GM18499 (cell line): ENCODE data around the gene BCL2L13.

ENCODE experiments used
- ATAC-seq: cut with Tn5 transposase; IDR thresholded peaks from one replicate; pipeline ENCODE4 v1.9.1; 2021; ENCODE audit warnings: moderate number of reproducible peaks; ENCODE audit not compliant: insufficient read depth, unreplicated experiment

Gene BCL2L13

GRCh38 chr22:17724678-17725499 lies 86.3 kb downstream of the BCL2L13 start:
- no peak for ATAC-seq

DNA sequence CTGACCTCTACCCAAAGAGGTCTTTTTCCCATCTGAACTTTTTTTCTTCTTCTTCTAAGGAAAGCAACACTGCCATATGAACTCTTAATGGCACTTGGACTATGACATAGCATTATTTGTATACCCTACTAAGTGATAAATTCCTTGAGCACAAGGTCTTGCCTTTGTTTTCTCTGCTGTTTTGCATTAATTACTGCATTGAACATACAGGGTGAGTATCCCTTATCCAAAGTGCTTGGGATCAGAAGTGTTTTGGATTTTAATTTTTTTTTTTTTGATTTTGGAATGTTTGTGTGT lies 86.9 kb downstream of the BCL2L13 start:
- ATAC-seq, result no peak

GRCh38 chr22:17726006-17726927 lies 87.7 kb downstream of the BCL2L13 start:
- ATAC-seq, result no peak

DNA sequence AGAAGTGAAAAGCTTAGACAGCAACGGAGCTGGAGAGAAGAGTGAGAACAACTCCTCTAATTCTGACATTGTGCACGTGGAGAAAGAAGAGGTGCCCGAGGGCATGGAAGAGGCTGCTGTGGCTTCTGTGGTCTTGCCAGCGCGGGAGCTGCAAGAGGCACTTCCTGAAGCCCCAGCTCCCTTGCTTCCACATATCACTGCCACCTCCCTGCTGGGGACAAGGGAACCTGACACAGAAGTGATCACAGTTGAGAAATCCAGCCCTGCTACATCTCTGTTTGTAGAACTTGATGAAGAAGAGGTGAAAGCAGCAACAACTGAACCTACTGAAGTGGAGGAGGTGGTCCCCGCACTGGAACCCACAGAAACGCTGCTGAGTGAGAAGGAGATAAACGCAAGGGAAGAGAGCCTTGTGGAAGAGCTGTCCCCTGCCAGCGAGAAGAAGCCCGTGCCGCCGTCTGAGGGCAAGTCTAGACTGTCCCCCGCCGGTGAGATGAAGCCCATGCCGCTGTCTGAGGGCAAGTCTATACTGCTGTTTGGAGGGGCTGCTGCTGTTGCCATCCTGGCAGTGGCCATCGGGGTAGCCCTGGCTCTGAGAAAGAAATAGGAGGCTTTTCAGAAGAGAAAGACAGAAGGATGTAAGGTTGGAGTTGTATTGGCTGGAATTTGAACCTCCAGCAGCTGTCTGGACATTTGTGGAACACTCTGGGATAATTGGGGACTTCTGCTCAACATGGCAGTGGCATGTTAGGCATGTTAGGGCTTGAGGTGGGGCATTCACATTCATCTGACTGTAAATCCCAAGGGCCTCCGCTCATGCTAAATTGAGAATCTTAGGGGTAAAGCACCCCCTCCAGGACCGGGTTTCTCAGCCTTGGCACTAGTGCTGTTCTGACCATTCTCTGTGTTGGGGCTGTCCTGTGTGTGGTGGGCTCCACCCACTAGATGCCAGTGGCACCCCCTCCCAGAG lies 88.7 kb downstream of the BCL2L13 start:
- ATAC-seq, result no peak

- no peak for ATAC-seq
These were observed 90.2 kb downstream of the BCL2L13 start for GRCh38 chr22:17728786-17729185.

- ATAC-seq, result no peak
These were observed 91.0 kb downstream of the BCL2L13 start for GRCh38 chr22:17729561-17729960.

- ATAC-seq, result no peak
These were observed 93.8 kb downstream of the BCL2L13 start for GRCh38 chr22:17732251-17732854.

DNA sequence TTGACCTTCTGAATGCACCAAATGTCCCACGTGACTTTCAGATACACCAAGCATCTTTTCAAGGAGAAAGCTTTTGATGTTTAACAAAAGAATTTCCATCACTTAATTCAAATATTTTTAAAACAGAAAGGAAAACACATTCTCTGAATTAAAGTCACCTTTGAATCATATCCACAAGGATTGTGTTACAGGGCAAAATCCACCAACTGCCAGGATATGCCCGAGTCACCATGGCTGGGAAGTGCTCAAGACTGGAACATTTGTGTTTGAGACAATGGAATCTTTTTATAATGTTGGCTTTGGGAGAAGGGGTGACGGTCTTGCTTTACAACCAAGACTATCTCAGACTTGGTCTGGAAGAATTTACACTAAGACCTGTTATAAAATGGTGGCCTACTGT lies 94.9 kb downstream of the BCL2L13 start:
- ATAC-seq, result no peak

DNA sequence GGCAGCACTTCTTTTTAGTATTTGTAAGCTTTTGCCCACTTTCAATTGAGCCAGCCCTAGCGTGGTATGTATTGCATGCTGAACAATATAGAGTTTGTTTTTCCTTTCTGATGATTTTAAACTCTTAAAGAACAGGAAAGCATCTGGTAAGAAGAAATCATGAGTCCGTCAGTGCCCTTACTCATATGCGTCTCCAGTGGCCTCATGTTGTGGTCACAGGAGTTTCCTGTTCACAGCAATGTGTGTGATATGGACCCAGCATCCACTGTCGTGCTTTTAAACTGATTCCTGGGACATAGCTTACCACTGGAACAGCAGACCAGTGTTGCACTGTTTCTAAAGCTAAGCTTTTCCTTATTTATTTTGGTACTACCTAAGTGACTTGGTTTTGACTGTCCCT lies 95.6 kb downstream of the BCL2L13 start:
- no peak for ATAC-seq

DNA sequence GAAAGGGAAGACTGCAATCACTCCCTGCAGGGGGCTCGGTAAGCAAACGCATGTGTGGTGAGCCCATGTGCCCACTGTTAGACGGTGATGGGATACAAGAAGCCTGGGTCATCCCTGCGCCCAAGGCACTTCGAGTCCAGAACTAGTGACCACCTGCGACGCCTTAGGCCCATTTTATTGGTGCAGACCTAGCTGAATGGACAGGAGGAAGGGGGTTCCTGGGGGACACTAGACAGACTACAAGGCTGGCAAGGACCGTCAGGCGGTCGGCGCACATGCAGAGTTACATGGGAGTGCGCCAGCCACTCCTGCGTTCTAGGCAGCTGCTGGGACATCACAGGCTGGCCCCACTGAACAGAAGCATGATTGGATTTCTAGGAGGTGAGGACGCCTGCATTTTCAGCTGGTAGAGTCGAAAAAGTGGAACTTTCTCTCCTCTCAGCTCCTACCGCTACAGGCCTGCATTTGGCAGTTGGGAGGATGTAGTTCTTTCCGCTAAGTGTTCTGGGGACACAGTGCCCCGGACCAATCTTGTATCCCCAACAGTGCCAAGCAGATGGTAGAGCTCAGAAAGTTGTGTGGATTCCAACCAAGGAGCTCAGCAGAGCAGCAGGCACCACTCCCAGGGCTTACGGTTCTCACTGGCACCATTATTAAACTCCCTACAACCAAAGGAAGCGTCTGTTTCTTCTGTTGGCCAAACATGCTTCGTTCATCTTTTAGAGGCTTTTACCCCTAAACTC lies 100.0 kb downstream of the BCL2L13 start:
- no peak for ATAC-seq

DNA sequence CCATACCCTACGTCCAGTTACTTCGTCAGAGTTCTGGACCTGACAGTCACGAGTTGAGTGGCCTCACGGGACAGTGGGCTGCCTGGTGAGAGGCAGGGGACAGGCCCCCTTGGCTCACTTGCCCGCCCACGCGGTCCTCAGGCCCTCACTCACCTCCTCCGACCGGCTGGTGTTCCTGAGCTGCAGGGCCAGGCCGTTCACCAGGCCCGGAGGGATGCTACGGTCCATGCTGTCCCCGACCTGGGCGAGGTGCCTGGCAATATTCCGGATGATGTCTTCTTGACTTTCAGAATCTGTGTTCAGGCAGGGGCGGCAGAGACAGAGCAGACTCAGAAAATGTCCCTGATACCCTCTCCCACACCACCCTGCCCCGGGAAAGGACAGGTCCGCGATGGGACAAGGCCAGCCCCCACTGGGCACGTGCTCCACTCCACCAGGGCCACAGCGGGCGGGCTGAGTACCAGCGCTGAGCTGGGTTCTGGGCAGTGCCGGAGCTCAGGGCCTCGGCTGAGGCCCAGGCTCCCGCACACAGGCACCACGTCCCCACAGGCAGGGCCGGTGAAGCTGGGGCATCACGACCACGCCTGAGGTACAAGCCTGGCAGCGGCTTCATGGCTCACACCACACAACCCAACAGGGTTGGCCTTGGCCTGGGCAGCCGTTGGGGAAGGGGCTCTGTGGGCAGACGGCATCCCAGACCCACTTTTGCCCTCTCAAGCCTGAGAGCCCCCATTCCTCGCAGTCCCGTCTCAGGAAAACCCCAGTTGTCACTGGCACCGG lies 100.8 kb downstream of the BCL2L13 start:
- ATAC-seq, result no peak

DNA sequence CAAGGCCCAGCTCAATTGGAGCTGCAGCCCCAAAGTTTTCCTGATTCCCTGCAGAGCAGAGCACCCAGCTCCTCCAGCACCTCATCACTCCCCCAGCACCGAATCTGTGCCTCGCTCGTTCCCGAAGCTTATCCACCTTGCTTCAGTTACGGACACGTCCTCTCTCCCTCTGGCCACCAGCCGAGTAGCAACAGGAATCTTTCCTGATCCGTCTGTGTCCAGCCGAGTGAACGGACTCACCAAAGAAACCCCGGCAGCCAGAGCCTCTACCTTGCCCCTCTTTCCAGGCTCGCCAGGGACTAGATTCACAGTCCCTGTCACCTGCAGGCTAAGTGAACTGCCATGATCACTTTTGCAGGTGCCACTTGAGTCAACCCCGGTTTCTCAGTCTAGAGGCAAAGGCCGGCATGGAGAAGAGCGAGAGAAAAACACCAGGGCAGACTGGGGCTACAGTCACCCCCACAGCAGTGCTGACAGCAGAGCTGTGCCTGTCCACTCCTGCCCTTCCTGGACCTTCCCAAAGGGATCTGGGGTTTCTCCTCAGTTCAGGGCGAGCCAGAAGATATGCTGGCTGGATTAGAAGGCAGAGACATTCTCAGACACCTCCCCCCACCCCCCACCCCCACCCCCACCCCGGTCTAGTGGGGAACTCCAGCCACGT lies 103.4 kb downstream of the BCL2L13 start:
- ATAC-seq, result no peak

- ATAC-seq, result no peak
These were observed 104.0 kb downstream of the BCL2L13 start for GRCh38 chr22:17742527-17742902.

DNA sequence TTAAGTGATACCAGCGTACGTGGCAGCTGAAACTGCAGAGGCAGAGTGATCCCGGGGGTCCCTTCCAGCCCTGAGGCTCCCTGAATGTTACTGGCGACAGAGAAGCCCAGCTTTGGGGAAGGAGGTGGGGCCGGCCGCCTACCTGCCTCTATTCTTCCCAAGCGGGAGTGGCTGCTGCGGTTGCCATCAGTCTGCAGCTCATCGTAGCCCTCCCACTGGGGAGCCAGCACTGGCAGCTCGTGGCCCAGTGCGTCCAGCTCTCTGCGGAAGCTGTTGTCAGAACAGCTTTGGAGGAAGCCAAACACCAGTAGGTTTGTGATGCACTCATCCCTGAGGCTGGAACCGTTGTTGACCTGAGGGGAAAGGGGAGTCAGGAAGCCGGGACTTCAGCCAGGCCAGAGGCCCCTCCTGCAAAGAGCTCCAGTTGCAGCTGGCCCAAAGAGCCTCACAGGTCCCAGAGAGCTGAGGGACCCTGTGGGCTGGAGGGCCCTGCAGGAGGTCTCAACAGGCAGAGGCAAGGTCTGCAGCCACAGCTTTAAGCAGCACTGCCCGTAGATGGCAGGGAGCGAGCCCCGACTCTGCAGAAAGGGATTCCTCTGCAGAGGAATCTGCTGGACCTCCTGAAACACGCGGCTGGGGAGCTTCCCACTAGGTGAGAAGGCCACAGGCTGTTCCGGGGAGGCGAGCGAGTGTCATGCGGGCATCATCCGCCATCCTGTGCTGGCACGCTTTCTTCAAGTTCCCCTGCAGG lies 105.3 kb downstream of the BCL2L13 start:
- no peak for ATAC-seq

DNA sequence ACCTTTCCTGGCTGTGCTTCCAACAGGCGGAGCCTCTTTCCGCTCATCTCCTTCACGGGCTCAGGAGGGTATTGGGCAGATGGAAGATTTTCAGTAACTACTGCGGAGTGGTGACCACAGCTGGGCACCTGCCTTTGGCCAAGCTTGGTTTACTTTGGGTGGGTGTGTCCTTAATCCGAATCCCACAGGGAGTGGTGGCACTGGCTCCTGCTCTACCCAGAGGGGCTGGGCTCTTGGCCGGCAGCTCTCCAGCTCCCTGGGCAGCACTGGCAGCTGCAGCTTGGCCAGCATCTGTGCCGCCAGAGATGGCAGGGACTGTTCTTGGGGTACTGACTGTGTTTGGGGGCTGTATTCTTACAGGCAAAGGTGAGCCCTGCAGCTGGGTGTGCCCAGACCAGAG lies 105.9 kb downstream of the BCL2L13 start:
- ATAC-seq, result no peak

- no peak for ATAC-seq
These were observed 108.4 kb downstream of the BCL2L13 start for GRCh38 chr22:17746916-17747315.

DNA sequence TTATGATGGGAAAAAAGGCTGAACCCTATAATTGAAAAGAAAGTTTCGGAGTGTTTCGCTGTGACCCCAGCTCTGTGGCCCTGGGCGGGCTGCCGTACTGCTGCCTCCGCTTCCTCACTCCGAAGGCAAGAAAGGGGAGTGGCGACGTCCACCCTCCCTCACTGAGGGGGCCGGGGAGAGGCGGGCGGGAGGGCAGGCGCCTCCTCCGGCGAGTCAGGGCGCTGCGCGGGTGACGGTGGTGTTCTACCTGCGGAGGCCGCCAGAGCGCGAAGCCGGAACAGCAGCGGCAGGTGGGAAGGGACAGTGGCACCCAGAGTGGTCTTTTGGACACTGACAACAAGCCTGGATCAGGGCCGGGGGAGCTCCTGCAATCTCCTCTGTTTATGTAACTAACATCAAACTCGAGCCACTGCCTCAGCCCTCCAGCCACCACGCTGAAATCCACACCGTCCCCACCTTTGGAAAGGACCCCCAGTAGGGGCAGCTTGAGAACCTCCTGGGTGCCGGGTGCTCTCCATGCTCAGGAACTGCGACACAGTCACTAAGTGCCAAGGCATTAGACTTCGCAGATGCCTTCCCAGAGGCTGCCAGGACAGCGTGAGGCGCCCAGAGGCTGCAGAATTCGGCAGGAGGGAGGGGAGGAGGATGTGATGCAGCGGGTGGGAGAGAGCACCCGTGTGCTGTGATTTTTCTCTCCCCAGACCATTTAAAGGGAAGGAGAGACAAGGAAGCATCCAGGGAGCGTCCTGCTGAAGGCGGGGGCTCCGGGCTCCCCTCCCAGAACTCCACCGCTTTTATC lies 110.2 kb downstream of the BCL2L13 start:
- no peak for ATAC-seq
